K562 (cell line): Measurements from ENCODE around the gene RPL22. TPM values are rescaled to one million over a fixed set of nuclear protein-coding genes. Genes with fewer than 3 reads are reported as not detected.

ENCODE experiments used
- ATAC-seq: fragments of 200-7000 bp; cut with Tn5 transposase; 3 replicates; pipeline ENCODE4 v1.9.1; 2020; ENCODE audit warnings: moderate library complexity
- BruUV-seq: library from RNA; stranded (reverse); fragments of 400-500 nt; replicated peaks from 2 replicates; lab custom pipeline; 2021; lab: Mats Ljungman, UMichigan
- CTCF ChIA-PET: fragments of 300-600 bp; formaldehyde crosslinking; extraction: SDS; loops from one replicate; lab custom pipeline; 2021; ENCODE audit warnings: low intra/inter-chr PET ratio; lab: Yijun Ruan, JAX
- POLR2A ChIA-PET: fragments of 300-600, 350-650 bp; sonication (Branson Sonifier 250); formaldehyde crosslinking; extraction: SDS; loops from one replicate; lab custom pipeline; 2021; ENCODE audit warnings: antibody characterized with exemption, inconsistent platforms; lab: Yijun Ruan, JAX
- DNase-seq, 4 experiments: peaks; one replicate each; pipeline versions ENCODE4 v3.0.0 to v3.0.0-alpha.2; 2011 to 2018; ENCODE audit warnings: low spot score in 3 of 4, mixed read lengths in 3 of 4; ENCODE audit errors: extremely low read depth in 1 of 4
- FAIRE-seq: peaks from 2 replicates; lab custom pipeline; 2011; peaks lifted over from hg19 to GRCh38; lab: Jason Lieb, UNC
- H2AFZ ChIP-seq: 2 replicates; pipeline ENCODE4 v1.6.0; 2011; ENCODE audit warnings: low read depth, low read length, control low read depth, inconsistent platforms
- H3K27ac ChIP-seq: fragments of 200-600 bp; 3 replicates; pipeline ENCODE4 v1.8.0; 2011; ENCODE audit warnings: low read depth, mild to moderate bottlenecking, control low read depth, inconsistent platforms, low read length, moderate library complexity, mixed read lengths; ENCODE audit errors: extremely low read depth
- H3K27me3 ChIP-seq, 2 experiments: fragments of 300-600 bp in 1 of 2; 2 replicates in 1 of 2; 3 replicates in 1 of 2; pipeline versions ENCODE4 v1.6.0 to v1.8.0; 2011; ENCODE audit warnings: inconsistent platforms in 2 of 2, low read length in 2 of 2, mild to moderate bottlenecking in 1 of 2, mixed read lengths in 1 of 2, moderate library complexity in 1 of 2; ENCODE audit not compliant: control insufficient read depth in 2 of 2, insufficient read depth in 2 of 2
- H3K36me3 ChIP-seq: fragments of 300-600 bp; 3 replicates; pipeline ENCODE4 v1.8.0; 2011; ENCODE audit warnings: mild to moderate bottlenecking, low read length, inconsistent platforms; ENCODE audit not compliant: control insufficient read depth, insufficient read depth
- H3K4me1 ChIP-seq, 2 experiments: fragments of 200-600 bp in 1 of 2; replicated peaks in 1 of 2; 2 replicates in 1 of 2; 3 replicates in 1 of 2; pipeline versions ENCODE4 v1.5.1 to v1.8.0; 2011; ENCODE audit warnings: inconsistent platforms in 2 of 2, low read length in 2 of 2, mild to moderate bottlenecking in 1 of 2, mixed read lengths in 1 of 2, moderate library complexity in 1 of 2; ENCODE audit not compliant: control insufficient read depth in 2 of 2, insufficient read depth in 2 of 2
- H3K4me2 ChIP-seq: 2 replicates; pipeline ENCODE4 v1.6.1; 2011; ENCODE audit warnings: low read length, control low read depth, inconsistent platforms, mixed read lengths; ENCODE audit not compliant: insufficient read depth
- H3K4me3 ChIP-seq: fragments of 200-600 bp; sonication (generic), shearing (Covaris generic); 2 replicates; pipeline ENCODE4 v1.5.1; 2016; ENCODE audit warnings: control low read depth, inconsistent platforms
- H3K79me2 ChIP-seq: fragments of 200-600 bp; 3 replicates; pipeline ENCODE4 v1.8.0; 2011; ENCODE audit warnings: low read length, inconsistent platforms; ENCODE audit not compliant: control insufficient read depth, insufficient read depth
- H3K9ac ChIP-seq, 2 experiments: 2 replicates each; pipeline versions ENCODE4 v1.6.0 to v1.6.1; 2011; ENCODE audit warnings: low read depth in 2 of 2, low read length in 2 of 2, control low read depth in 1 of 2, inconsistent platforms in 1 of 2, mild to moderate bottlenecking in 1 of 2, mixed read lengths in 1 of 2; ENCODE audit not compliant: insufficient read depth in 1 of 2
- H3K9me1 ChIP-seq: one replicate; pipeline ENCODE4 v1.6.0; 2011; ENCODE audit warnings: inconsistent platforms, mild to moderate bottlenecking, low read length, moderate library complexity; ENCODE audit not compliant: control insufficient read depth, insufficient read depth
- H3K9me3 ChIP-seq: replicated peaks from 2 replicates; pipeline ENCODE4 v1.5.1; 2011; ENCODE audit warnings: low read depth, low read length, inconsistent platforms; ENCODE audit not compliant: control insufficient read depth, insufficient read depth
- H4K20me1 ChIP-seq: replicated peaks from 2 replicates; pipeline ENCODE4 v1.6.1; 2011; ENCODE audit warnings: low read length, inconsistent platforms, mixed read lengths; ENCODE audit not compliant: control insufficient read depth, insufficient read depth
- BACH1 ChIP-seq: fragments of 200-800 bp; sonication (Bioruptor generic); IDR thresholded peaks from 2 replicates; pipeline ENCODE4 v1.6.1; 2016; ENCODE audit warnings: missing genetic modification characterization, missing compliant biosample characterization
- MAFG ChIP-seq: fragments of 450-650 bp; conservative IDR thresholded peaks from 2 replicates; pipeline ENCODE4 v1.6.1; 2016; ENCODE audit warnings: missing genetic modification characterization, missing compliant biosample characterization
- MEIS2 ChIP-seq: fragments of 450-650 bp; IDR thresholded peaks from 2 replicates; pipeline ENCODE4 v1.6.1; 2014; ENCODE audit warnings: mild to moderate bottlenecking; ENCODE audit not compliant: partially characterized antibody
- NFXL1 ChIP-seq: fragments of 450-650 bp; formaldehyde crosslinking; IDR thresholded peaks from 2 replicates; pipeline ENCODE4 v1.4.0; 2021; ENCODE audit warnings: mild to moderate bottlenecking
- PHF21A ChIP-seq: fragments of 450-650 bp; IDR thresholded peaks from 2 replicates; pipeline ENCODE4 v1.6.1; 2017; ENCODE audit warnings: low read depth, borderline replicate concordance
- RAD21 ChIP-seq, 2 experiments: fragments of 250-450 bp in 1 of 2; fragments of 450-650 bp in 1 of 2; sonication (Bioruptor Pico) in 1 of 2; formaldehyde crosslinking in 1 of 2; IDR thresholded peaks in 1 of 2; conservative IDR thresholded peaks in 1 of 2; 2 replicates each; pipeline versions ENCODE4 v1.4.0 to v1.8.0; 2020 to 2022; ENCODE audit warnings: mild to moderate bottlenecking in 2 of 2, moderate library complexity in 1 of 2
- RBBP5 ChIP-seq: fragments of 200-600 bp; sonication (generic); IDR thresholded peaks from 2 replicates; pipeline ENCODE4 v1.6.1; 2012; ENCODE audit warnings: borderline replicate concordance, mild to moderate bottlenecking, low read length, control low read depth, inconsistent platforms; ENCODE audit not compliant: insufficient read depth, poor library complexity, severe bottlenecking
- SNRNP70 ChIP-seq: fragments of 200-400 bp; formaldehyde crosslinking; optimal IDR thresholded peaks from 2 replicates; pipeline ENCODE3; 2017; ENCODE audit warnings: low read depth, low read length
- ZNF165 ChIP-seq: fragments of 250-450 bp; sonication (Bioruptor Pico); IDR thresholded peaks from 2 replicates; pipeline ENCODE4 v1.4.0; 2020; ENCODE audit warnings: borderline replicate concordance
- WGBS: fragments of 100-300 bp; shearing (Covaris generic); methylation state at CpG from one replicate; pipeline ENCODE4 v1.1.6; 2016; ENCODE audit warnings: low coverage, mixed read lengths; ENCODE audit not compliant: insufficient coverage; ENCODE audit errors: missing lambda C conversion rate; 5-methylcytosine and 5-hydroxymethylcytosine counted together
- in situ Hi-C: fragments of 300-500 bp; cut with MboI; formaldehyde crosslinking; loops from 4 replicates; pipeline ENCODE4 v1.15.0; 2018; ENCODE audit warnings: inconsistent platforms, mixed read lengths
- intact Hi-C: fragments of 100-400 bp; cut with micrococcal nuclease; formaldehyde crosslinking; loops from 2 replicates; pipeline ENCODE4 v1.14.2; 2022
- polyA plus RNA-seq, 8 experiments: library from polyadenylated mRNA; depleted of rRNA in 4 of 8; stranded (reverse) in 5 of 8; unstranded in 3 of 8; fragments of >200 nt; fragmentation: Nextera tagmentation in 2 of 8; fragmentation: Illumina TruSeq in 1 of 8; extraction: Ambion mirVana in 2 of 8; extraction: Trizol in 1 of 8; gene quantifications; 2 replicates each; pipeline versions ENCODE4 v1.2.1 to v1.2.3, GENCODE V29; 2011 to 2014; ENCODE audit warnings: inconsistent platforms in 1 of 8, missing spikeins in 1 of 8
- total RNA-seq, 7 experiments: library from RNA; depleted of rRNA in 6 of 7; stranded (reverse); fragments of >200 nt in 6 of 7; fragmentation: Illumina TruSeq in 2 of 7; extraction: Trizol in 2 of 7; gene quantifications; 2 replicates each; pipeline versions ENCODE4 v1.2.1 to v1.2.3, GENCODE V29; 2011 to 2021; ENCODE audit warnings: low replicate concordance in 1 of 7

The RPL22 gene
- total and polyA plus RNA-seq, 9 of the 15 experiments (the other 6 are each of a cell fraction or from before 2014, with no cell fraction given) = 467 to 1,165 (median 607) TPM

DNA sequence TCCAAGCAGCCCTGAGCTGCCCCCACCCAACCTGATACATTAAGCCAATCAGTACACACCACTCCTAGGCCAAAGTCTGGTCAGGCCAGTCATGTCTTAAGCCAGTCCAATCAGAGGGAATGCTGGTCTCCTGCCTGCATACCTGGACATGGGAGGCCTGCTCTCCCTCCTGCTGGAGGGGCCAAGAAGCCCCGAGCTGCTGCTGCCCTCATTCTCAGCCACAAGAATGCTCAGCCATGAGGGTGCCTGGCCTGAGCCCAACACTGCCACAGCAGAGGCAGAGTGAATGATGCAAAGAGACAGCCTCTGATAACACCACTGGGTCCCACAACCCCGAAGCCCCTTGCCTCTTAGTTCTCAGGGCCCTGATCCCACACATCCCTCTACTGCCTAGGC is 42.3 kb downstream of the RPL22 start:
- peaks cover 0 to 14% of the 10 kb centered on the region in 2 experiments; a peak in 2 of 5 replicates for H3K4me1 ChIP-seq
- no peaks in the 10 kb centered on the region for H3K9me3 ChIP-seq
- no peak for DNase-seq
- intact Hi-C loops = no loop called here
- H3K9me1 ChIP-seq = no peaks in the 10 kb centered on the region
- BruUV-seq = no TSS peak
- no peak for TF ChIP-seq ZNF165 (CRISPR knock-in tag)
- TF ChIP-seq NFXL1 = no peak
- no peak for TF ChIP-seq MEIS2
- no peak for TF ChIP-seq SNRNP70
- no peak for TF ChIP-seq BACH1 (tag)
- no peak for TF ChIP-seq MAFG (tag)
- TF ChIP-seq RAD21 (CRISPR knock-in tag; conservative IDR thresholded peaks at IDR 0.05 in 1 of 2, IDR thresholded peaks at IDR 0.05 in 1 of 2) = no peak
- no peak for TF ChIP-seq PHF21A
- TF ChIP-seq RBBP5 = no peak
- TF ChIP-seq, all 486 proteins: peak for 0
- Histone ChIP-seq H2AFZ (no peak overlapping the region), H3K27ac (no peak overlapping the region), H3K36me3 (no peaks in the 10 kb centered on the region), H3K9ac (peak overlapping the region in 1 of 2 experiments; percentile 59; a peak in 1 of 4 replicates), H3K27me3 (peaks cover 34 to 81% of the 10 kb centered on the region in 2 experiments; a peak in 4 of 5 replicates), H3K4me3 (no peak overlapping the region), H4K20me1 (peaks cover 39% of the 10 kb centered on the region; the same call in 1 of the 2 replicates), H3K4me2 (no peak overlapping the region), H3K79me2 (no peaks in the 10 kb centered on the region)
- ATAC-seq (no peak), FAIRE-seq (no peak)
- 5% methylated on average over 2 of the region's 2 CpGs for WGBS
- ChIA-PET CTCF (no interaction called here), POLR2A (no interaction called here)
- in situ Hi-C loops = no loop called here
